Measurements from ENCODE around the gene FGD4. TPM values are rescaled to one million over a fixed set of nuclear protein-coding genes. Genes with fewer than 3 reads are reported as not detected.

FGD4 gene
- total RNA-seq, 2 donors from 2014 or later = 36.3 to 54.4 TPM

DNA sequence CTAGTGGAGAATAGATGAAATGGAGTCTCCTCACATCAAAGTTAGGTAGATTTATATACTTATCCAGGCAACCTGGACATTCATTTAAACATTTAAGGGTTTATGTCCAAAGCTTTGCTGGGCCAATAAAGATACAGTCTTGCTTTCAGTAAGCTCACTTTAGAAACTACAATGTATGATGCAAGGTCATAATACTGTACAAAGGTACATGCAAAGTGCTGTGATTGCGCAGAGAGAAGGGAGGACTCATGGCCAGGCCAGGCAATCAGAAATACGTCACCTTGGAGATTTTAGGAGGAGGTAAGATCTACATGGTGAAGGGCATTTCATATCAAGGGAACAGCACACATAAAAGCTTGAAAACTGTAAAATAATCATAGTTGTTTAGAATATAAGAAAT, 113.6 kb downstream of the FGD4 start:
- no peak for ATAC-seq
- no peak overlapping the region for H3K27ac ChIP-seq

DNA sequence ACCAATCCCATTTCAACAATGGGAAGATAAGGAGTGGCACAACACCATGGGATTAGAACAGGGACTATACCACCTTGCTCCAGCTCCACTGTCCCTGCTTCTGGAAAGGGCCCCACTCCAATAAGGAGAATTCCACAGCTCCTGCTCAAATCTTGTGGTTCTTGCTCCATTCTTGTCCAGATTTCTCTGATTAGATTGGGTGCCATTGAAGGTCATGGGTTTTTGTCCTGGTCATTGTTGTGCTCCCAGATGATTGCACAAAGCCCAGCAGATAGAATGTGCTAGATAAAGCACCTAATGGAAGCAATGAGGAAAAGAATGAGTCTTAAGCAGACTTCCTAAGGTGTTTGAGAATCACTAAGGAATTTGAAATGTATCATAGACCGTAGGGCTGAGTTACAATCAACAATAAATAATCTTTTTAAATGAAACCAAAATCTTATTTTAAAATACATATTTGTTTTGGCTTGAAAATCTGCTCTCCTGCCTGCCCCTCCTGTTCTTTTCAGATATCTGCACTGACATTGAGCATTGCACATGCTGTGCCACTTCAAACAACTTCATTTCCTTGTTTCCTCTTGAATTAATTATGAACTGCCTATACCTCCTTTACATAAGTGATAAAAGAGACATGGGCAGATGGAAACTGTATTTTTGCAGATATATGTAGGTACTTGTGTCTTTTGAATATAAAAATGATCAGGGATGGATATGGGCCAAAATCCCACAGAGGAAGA, 115.9 kb downstream of the FGD4 start:
- ATAC-seq (peak; percentile 82), DNase-seq (peak in 2 of 4 donors; percentile 24 to 31)
- Histone ChIP-seq H3K27me3 (no peaks in the 10 kb centered on the region), H3K36me3 (replicated peaks in 1 of 2; ENCODE audit: insufficient read depth in 1 of 2, low read depth in 2 of 2) (no peaks in the 10 kb centered on the region), H3K9me3 (no peaks in the 10 kb centered on the region), H3K4me1 (peaks cover 18% of the 10 kb centered on the region), H3K27ac (peak overlapping the region in 2 of 4 donors; percentile 61 to 65), H3K4me3 (no peak overlapping the region)
- TF ChIP-seq POLR2A (IDR thresholded peaks at IDR 0.05) = no peak
- TF ChIP-seq, protein P1, sequence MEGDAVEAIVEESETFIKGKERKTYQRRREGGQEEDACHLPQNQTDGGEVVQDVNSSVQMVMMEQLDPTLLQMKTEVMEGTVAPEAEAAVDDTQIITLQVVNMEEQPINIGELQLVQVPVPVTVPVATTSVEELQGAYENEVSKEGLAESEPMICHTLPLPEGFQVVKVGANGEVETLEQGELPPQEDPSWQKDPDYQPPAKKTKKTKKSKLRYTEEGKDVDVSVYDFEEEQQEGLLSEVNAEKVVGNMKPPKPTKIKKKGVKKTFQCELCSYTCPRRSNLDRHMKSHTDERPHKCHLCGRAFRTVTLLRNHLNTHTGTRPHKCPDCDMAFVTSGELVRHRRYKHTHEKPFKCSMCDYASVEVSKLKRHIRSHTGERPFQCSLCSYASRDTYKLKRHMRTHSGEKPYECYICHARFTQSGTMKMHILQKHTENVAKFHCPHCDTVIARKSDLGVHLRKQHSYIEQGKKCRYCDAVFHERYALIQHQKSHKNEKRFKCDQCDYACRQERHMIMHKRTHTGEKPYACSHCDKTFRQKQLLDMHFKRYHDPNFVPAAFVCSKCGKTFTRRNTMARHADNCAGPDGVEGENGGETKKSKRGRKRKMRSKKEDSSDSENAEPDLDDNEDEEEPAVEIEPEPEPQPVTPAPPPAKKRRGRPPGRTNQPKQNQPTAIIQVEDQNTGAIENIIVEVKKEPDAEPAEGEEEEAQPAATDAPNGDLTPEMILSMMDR (IDR thresholded peaks at IDR 0.05) = no peak
- intact Hi-C loops (cut with DNase I) = no loop called here
- 17 to 31% methylated on average over 1 of the region's 1 CpG for WGBS, 2 donors

More for the DNA sequence above, 113.6 kb downstream of the FGD4 start:
- no peak overlapping the region for H3K4me3 ChIP-seq
- H3K4me1 ChIP-seq = peaks cover 36% of the 10 kb centered on the region
- no peaks in the 10 kb centered on the region for H3K27me3 ChIP-seq
- no peak for DNase-seq
- TF ChIP-seq POLR2A (IDR thresholded peaks at IDR 0.05) = no peak
- TF ChIP-seq, protein P1 (IDR thresholded peaks at IDR 0.05) = no peak
- intact Hi-C loops (cut with DNase I) = no loop called here
- WGBS, 2 donors = 89 to 94% methylated on average over 2 of the region's 2 CpGs
- H3K36me3 ChIP-seq (replicated peaks in 1 of 2; ENCODE audit: insufficient read depth in 1 of 2, low read depth in 2 of 2) = no peaks in the 10 kb centered on the region
- H3K9me3 ChIP-seq = no peaks in the 10 kb centered on the region

DNA sequence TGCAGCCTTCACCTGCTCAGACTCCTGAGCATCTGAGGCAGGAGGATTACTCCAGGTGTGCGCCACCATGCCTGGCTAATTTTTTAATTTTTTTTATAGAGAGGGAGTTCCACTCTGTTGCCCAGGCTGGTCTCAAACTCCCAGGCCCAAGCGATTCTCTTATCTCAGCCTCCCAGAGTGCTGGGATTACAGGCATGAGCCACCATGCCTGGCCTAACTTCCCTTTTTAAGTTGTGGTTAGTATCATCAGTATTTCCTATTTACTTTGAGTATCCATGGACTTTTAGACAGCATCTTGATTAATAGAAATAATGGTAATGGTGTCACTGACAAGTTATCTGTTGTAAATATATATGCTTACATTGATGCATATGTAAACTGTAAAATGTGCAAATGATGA, 116.9 kb downstream of the FGD4 start:
- ATAC-seq (no peak), DNase-seq (no peak)
- Histone ChIP-seq H3K36me3 (replicated peaks in 1 of 2; ENCODE audit: insufficient read depth in 1 of 2, low read depth in 2 of 2) (no peaks in the 10 kb centered on the region), H3K4me1 (peaks cover 18% of the 10 kb centered on the region), H3K27ac (no peak overlapping the region), H3K4me3 (no peak overlapping the region), H3K9me3 (no peaks in the 10 kb centered on the region), H3K27me3 (no peaks in the 10 kb centered on the region)
- TF ChIP-seq, protein P1 (IDR thresholded peaks at IDR 0.05) = no peak
- TF ChIP-seq POLR2A (IDR thresholded peaks at IDR 0.05) = no peak
- 71 to 81% methylated on average over 2 of the region's 2 CpGs for WGBS, 2 donors
- intact Hi-C loops (cut with DNase I) = no loop called here

DNA sequence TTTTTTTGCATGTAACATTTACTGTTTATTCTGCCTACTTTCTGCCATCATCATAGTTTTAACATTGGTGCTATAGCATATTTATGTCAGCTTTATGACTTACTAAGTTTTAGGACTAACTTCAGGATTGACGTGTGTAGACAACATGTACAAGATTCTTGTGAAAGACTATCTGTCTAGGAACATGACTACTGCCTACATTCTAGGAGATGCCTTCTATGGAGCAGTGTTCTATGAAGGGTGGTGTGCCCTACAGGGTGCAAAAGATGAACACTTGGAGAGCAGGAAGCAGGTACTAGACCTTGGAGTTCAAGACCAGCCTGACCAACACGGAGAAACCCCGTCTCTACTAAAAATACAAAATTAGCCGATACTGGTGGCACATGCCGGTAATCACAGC, 118.6 kb downstream of the FGD4 start:
- Histone ChIP-seq H3K4me1 (peaks cover 18% of the 10 kb centered on the region), H3K4me3 (no peak overlapping the region), H3K9me3 (no peaks in the 10 kb centered on the region), H3K36me3 (replicated peaks in 1 of 2; ENCODE audit: insufficient read depth in 1 of 2, low read depth in 2 of 2) (no peaks in the 10 kb centered on the region), H3K27me3 (no peaks in the 10 kb centered on the region), H3K27ac (no peak overlapping the region)
- no peak for DNase-seq
- TF ChIP-seq POLR2A (IDR thresholded peaks at IDR 0.05) = no peak
- TF ChIP-seq, protein P1 (IDR thresholded peaks at IDR 0.05) = no peak
- no peak for ATAC-seq
- intact Hi-C loops (cut with DNase I) = no loop called here
- 94 to 98% methylated on average over 5 of the region's 5 CpGs for WGBS, 2 donors

DNA sequence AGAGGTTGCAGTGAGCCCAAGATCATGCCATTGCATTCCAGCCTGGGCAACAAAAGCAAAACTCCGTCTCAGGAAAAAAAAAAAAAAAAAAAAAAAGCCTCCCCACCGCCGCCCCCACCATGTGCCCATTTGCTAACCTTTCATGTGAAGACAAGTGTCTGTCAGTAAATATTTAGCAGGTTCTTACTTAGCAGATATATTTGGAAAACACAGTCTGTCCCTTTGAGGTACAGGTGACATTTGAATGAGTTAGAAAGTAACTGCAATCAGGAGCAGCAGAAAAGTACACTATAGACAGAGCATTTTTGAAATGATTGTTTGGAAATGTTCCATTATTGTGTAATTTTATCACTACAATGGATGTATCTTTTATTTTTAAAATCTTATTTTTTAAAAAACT, 119.7 kb downstream of the FGD4 start:
- Histone ChIP-seq H3K4me1 (peaks cover 18% of the 10 kb centered on the region), H3K36me3 (replicated peaks in 1 of 2; ENCODE audit: insufficient read depth in 1 of 2, low read depth in 2 of 2) (no peaks in the 10 kb centered on the region), H3K27ac (no peak overlapping the region), H3K27me3 (no peaks in the 10 kb centered on the region), H3K9me3 (no peaks in the 10 kb centered on the region), H3K4me3 (no peak overlapping the region)
- WGBS, 2 donors = 92 to 98% methylated on average over 3 of the region's 3 CpGs
- ATAC-seq (no peak), DNase-seq (no peak)
- intact Hi-C loops (cut with DNase I) = no loop called here
- no peak for TF ChIP-seq POLR2A (IDR thresholded peaks at IDR 0.05)
- TF ChIP-seq, protein P1 (IDR thresholded peaks at IDR 0.05) = no peak

Measured in body of pancreas (tissue), 4 donors.